Endothelial cell of umbilical vein (primary cell): ENCODE measurements around the gene PTGIR. TPM values are rescaled to one million over a fixed set of nuclear protein-coding genes. Genes with fewer than 3 reads are reported as not detected.

ENCODE experiments used
- BruUV-seq: library from RNA; stranded (reverse); fragments of 400-500 nt; replicated peaks from 2 replicates; lab custom pipeline; 2021; lab: Mats Ljungman, UMichigan
- CTCF ChIA-PET: fragments of 300-600, 350-600 bp; sonication (Branson Sonifier 250); formaldehyde crosslinking; loops from one replicate; lab custom pipeline; 2021; ENCODE audit warnings: antibody characterized with exemption, inconsistent platforms; lab: Charles Lee
- POLR2A ChIA-PET: fragments of 300-600, 350-600 bp; sonication (Branson Sonifier 250); formaldehyde crosslinking; loops from one replicate; lab custom pipeline; 2021; ENCODE audit warnings: antibody characterized with exemption, inconsistent platforms; lab: Charles Lee
- DNase-seq: peaks from one replicate; pipeline ENCODE4 v3.0.0-alpha.2; 2011; ENCODE audit warnings: low read depth, low spot score
- FAIRE-seq: peaks from 2 replicates; lab custom pipeline; 2011; peaks lifted over from hg19 to GRCh38; lab: Jason Lieb, UNC
- H2AFZ ChIP-seq: 2 replicates; pipeline ENCODE4 v1.6.0; 2012; ENCODE audit warnings: low read depth, low read length, control low read depth, inconsistent platforms
- H3K27ac ChIP-seq: 2 replicates; pipeline ENCODE4 v1.5.1; 2011; ENCODE audit warnings: low read depth, mild to moderate bottlenecking, control low read depth, low read length, moderate library complexity; ENCODE audit not compliant: insufficient read depth
- H3K27me3 ChIP-seq, 2 experiments: 2 replicates each; pipeline versions ENCODE4 v1.6.0 to v1.6.1; 2011; ENCODE audit warnings: low read length in 2 of 2, mixed read lengths in 1 of 2; ENCODE audit not compliant: control insufficient read depth in 2 of 2, insufficient read depth in 2 of 2
- H3K36me3 ChIP-seq, 2 experiments: 2 replicates in 1 of 2; 3 replicates in 1 of 2; pipeline ENCODE4 v1.5.1; 2011; ENCODE audit warnings: low read length in 2 of 2, mild to moderate bottlenecking in 1 of 2, moderate library complexity in 1 of 2; ENCODE audit not compliant: control insufficient read depth in 2 of 2, insufficient read depth in 2 of 2; ENCODE audit errors: extremely low read depth in 1 of 2
- H3K4me1 ChIP-seq: 3 replicates; pipeline ENCODE4 v1.5.1; 2011; ENCODE audit warnings: mild to moderate bottlenecking, low read length; ENCODE audit not compliant: control insufficient read depth, insufficient read depth; ENCODE audit errors: extremely low read depth
- H3K4me2 ChIP-seq: 2 replicates; pipeline ENCODE4 v1.6.1; 2011; ENCODE audit warnings: low read length, control low read depth, mixed read lengths; ENCODE audit not compliant: insufficient read depth
- H3K4me3 ChIP-seq, 3 experiments: fragments of 200-600 bp in 1 of 3; sonication (generic), shearing (Covaris generic) in 1 of 3; replicated peaks in 1 of 3; 2 replicates each; pipeline ENCODE4 v1.5.1; 2011 to 2016; ENCODE audit warnings: control low read depth in 3 of 3, low read length in 3 of 3, mild to moderate bottlenecking in 2 of 3, inconsistent platforms in 1 of 3, low read depth in 1 of 3, moderate library complexity in 1 of 3; ENCODE audit not compliant: insufficient read depth in 1 of 3
- H3K79me2 ChIP-seq: 2 replicates; pipeline ENCODE4 v1.6.0; 2012; ENCODE audit warnings: low read length, inconsistent platforms; ENCODE audit not compliant: control insufficient read depth, insufficient read depth
- H3K9ac ChIP-seq: replicated peaks from 2 replicates; pipeline ENCODE3; 2011; ENCODE audit warnings: low read length, control low read depth; ENCODE audit not compliant: insufficient read depth; ENCODE audit errors: extremely low read depth
- H3K9me1 ChIP-seq: replicated peaks from 3 replicates; pipeline ENCODE4 v1.6.0; 2011; ENCODE audit warnings: mild to moderate bottlenecking, low read length; ENCODE audit not compliant: control insufficient read depth, insufficient read depth; ENCODE audit errors: extremely low read depth
- H3K9me3 ChIP-seq: replicated peaks from 2 replicates; pipeline ENCODE4 v1.5.1; 2012; ENCODE audit warnings: low read length, inconsistent platforms; ENCODE audit not compliant: control insufficient read depth, insufficient read depth
- H4K20me1 ChIP-seq: replicated peaks from 2 replicates; pipeline ENCODE3; 2011; ENCODE audit warnings: mild to moderate bottlenecking, low read length; ENCODE audit not compliant: control insufficient read depth, insufficient read depth; ENCODE audit errors: extremely low read depth
- EZH2 ChIP-seq: IDR thresholded peaks from 2 replicates; pipeline ENCODE4 v1.6.1; 2012; ENCODE audit warnings: borderline replicate concordance, low read depth, mild to moderate bottlenecking, moderate library complexity, low read length, inconsistent platforms; ENCODE audit not compliant: severe bottlenecking
- FOS ChIP-seq: IDR thresholded peaks from 2 replicates; pipeline ENCODE4 v1.6.1; 2011; ENCODE audit warnings: mild to moderate bottlenecking, low read length, moderate library complexity, borderline replicate concordance; ENCODE audit not compliant: insufficient read depth
- GATA2 ChIP-seq: IDR thresholded peaks from 2 replicates; pipeline ENCODE4 v1.7.0; 2011; ENCODE audit warnings: low read depth, mild to moderate bottlenecking, moderate library complexity, mixed read lengths, low read length; ENCODE audit not compliant: insufficient read length, insufficient read depth
- MAX ChIP-seq: IDR thresholded peaks from 2 replicates; pipeline ENCODE4 v1.6.1; 2011; ENCODE audit not compliant: insufficient read depth, insufficient read length
- MYC ChIP-seq: IDR thresholded peaks from one replicate; pipeline ENCODE4 v1.6.1; 2011; ENCODE audit warnings: mild to moderate bottlenecking, low read depth, low read length
- POLR2A ChIP-seq: IDR thresholded peaks from 2 replicates; pipeline ENCODE4 v1.6.1; 2012; ENCODE audit warnings: low read depth, mild to moderate bottlenecking, control low read depth, low read length
- POLR2AphosphoS5 ChIP-seq: IDR thresholded peaks from 2 replicates; pipeline ENCODE4 v1.6.1; 2012; ENCODE audit warnings: low read depth, mild to moderate bottlenecking, control low read depth, low read length, moderate library complexity; ENCODE audit not compliant: insufficient read depth
- dilution Hi-C: fragments of 300-500 bp; cut with MboI; formaldehyde crosslinking; loops from one replicate; pipeline ENCODE4 v1.15.0; 2019; ENCODE audit warnings: low sequenced_read_pairs; ENCODE audit not compliant: extremely low pct_ligation_motif_present
- intact Hi-C: fragments of 100-400 bp; cut with micrococcal nuclease; formaldehyde crosslinking; loops from one replicate; pipeline ENCODE4 v1.10.0; 2022
- polyA plus RNA-seq, 4 experiments: library from polyadenylated mRNA; depleted of rRNA in 3 of 4; stranded (reverse) in 3 of 4; unstranded in 1 of 4; fragments of >200 nt; gene quantifications; 2 replicates each; pipeline versions ENCODE4 v1.2.1 to v1.2.3, GENCODE V29; 2011 to 2012; ENCODE audit warnings: missing spikeins in 1 of 4
- total RNA-seq: library from RNA; stranded (reverse); gene quantifications from 2 replicates; pipeline ENCODE4 v1.2.3, GENCODE V29; 2021
- TF ChIP-seq, protein P1 (sequence below), 2 donors: IDR thresholded peaks; 1 replicate in 1 of 2; 2 replicates in 1 of 2; pipeline ENCODE4 v1.5.1; 2011; ENCODE audit warnings: low read length in 2 of 2, mild to moderate bottlenecking in 2 of 2, moderate library complexity in 2 of 2, control low read depth in 1 of 2, inconsistent platforms in 1 of 2, low read depth in 1 of 2; ENCODE audit not compliant: insufficient read depth in 1 of 2; ENCODE audit errors: extremely low read depth in 1 of 2

Gene PTGIR
- total and polyA plus RNA-seq, 2 donors (not counting 3 experiments of a cell fraction or from before 2014, with no cell fraction given), result 0.55 to 2.7 TPM

DNA sequence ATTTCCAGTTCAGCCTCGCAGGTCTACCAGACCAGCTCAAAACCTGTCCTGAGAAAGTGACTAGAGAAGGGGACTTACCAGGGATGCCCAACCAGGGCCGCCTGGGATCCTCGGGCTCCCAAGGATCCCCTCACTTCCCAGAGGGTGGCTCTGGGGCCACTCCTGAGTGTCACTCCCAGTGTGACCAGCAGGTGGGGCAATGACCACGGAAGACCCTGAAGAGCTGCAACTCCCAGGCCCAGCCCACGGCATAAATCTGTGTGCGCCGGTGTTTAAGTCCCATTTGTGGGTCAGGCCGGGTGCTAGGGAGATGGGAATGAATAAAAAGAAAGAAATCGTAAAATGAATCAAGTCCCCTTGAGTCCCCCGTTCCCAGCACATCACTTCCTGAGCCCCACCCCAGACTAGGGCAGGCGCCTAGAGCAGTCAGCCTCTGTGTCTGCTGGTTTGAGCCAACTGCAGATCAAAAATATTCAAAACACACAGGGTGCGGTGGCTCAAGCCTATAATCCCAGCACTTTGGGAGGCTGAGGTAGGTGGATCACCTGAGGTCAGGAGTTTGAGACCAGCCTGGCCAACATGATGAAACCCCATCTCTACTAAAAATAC, 10.7 kb downstream of the PTGIR start:
- Histone ChIP-seq H4K20me1 (no peaks in the 10 kb centered on the region), H3K9me1 (no peaks in the 10 kb centered on the region), H3K27ac (no peak overlapping the region), H3K4me2 (no peak overlapping the region), H2AFZ (peak overlapping the region; percentile 39), H3K9ac (no peak overlapping the region), H3K79me2 (no peaks in the 10 kb centered on the region), H3K4me3 (no peak overlapping the region), H3K27me3 (no peaks in the 10 kb centered on the region), H3K9me3 (no peaks in the 10 kb centered on the region), H3K4me1 (peaks cover 4% of the 10 kb centered on the region), H3K36me3 (peaks cover under 1 to 12% of the 10 kb centered on the region in 2 experiments)
- ChIA-PET POLR2A (interaction anchor here (0.6 to 1.1 kb wide), 2 partner anchors 47 to 287 kb away, joined by 3 to 4 read pairs; partner anchors contain the start of gene DACT3), CTCF (interaction anchor here (0.6 to 13.9 kb wide), 25 partner anchors 8 to 664 kb away, joined by 3 to 422 read pairs (median 6); partner anchors contain the start of genes CALM3, DACT3 and PTGIR)
- intact Hi-C loops, result loop anchor here (1.0 to 2.0 kb wide), 3 partner anchors 11 to 115 kb away; no protein-coding TSS in a partner anchor
- dilution Hi-C loops, result no loop called here
- DNase-seq (peak; percentile 73), FAIRE-seq (peak; percentile 93)
- BruUV-seq, result no TSS peak
- TF ChIP-seq GATA2, result no peak
- TF ChIP-seq MYC, result no peak
- TF ChIP-seq, protein P1, sequence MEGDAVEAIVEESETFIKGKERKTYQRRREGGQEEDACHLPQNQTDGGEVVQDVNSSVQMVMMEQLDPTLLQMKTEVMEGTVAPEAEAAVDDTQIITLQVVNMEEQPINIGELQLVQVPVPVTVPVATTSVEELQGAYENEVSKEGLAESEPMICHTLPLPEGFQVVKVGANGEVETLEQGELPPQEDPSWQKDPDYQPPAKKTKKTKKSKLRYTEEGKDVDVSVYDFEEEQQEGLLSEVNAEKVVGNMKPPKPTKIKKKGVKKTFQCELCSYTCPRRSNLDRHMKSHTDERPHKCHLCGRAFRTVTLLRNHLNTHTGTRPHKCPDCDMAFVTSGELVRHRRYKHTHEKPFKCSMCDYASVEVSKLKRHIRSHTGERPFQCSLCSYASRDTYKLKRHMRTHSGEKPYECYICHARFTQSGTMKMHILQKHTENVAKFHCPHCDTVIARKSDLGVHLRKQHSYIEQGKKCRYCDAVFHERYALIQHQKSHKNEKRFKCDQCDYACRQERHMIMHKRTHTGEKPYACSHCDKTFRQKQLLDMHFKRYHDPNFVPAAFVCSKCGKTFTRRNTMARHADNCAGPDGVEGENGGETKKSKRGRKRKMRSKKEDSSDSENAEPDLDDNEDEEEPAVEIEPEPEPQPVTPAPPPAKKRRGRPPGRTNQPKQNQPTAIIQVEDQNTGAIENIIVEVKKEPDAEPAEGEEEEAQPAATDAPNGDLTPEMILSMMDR (IDR thresholded peaks at IDR 0.05; ENCODE audit: extremely low read depth in 1 of 2, insufficient read depth in 1 of 2, low read depth in 1 of 2, low read length in 2 of 2), result peak; percentile 75 to 83

DNA sequence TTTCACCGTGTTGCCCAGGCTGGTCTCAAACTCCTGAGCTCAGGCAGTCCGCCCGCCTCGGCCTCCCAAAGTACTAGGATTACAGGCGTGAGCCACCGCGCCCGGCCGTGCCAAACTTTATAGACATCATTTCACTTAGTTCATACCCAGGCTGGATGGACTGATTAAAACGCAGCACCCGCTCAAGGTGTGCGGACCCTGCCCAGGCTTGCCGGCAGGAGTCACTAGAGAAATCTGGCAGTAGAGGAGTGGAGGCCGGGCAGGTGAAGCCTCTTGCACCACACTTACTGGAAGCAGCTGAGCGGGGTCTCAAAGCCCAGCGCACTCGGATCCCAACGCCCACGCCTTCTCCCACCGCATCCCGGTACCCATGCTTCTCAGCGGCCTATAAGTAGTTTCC, 11.4 kb downstream of the PTGIR start:
- CTCF ChIA-PET, result interaction anchor here (0.5 to 13.9 kb wide), 16 partner anchors 8 to 153 kb away, joined by 3 to 422 read pairs (median 6); partner anchors contain the start of genes CALM3, DACT3 and PTGIR
- H3K9me1 ChIP-seq, result no peaks in the 10 kb centered on the region
- FAIRE-seq, result no peak

More for the DNA sequence above, 11.4 kb downstream of the PTGIR start:
- H3K4me2 ChIP-seq, result no peak overlapping the region
- peaks cover 6 to 19% of the 10 kb centered on the region in 2 experiments for H3K36me3 ChIP-seq
- H3K9me3 ChIP-seq, result no peaks in the 10 kb centered on the region
- H3K9ac ChIP-seq, result no peak overlapping the region
- H3K4me1 ChIP-seq, result peaks cover 4% of the 10 kb centered on the region
- TF ChIP-seq, protein P1 (IDR thresholded peaks at IDR 0.05; ENCODE audit: extremely low read depth in 1 of 2, insufficient read depth in 1 of 2, low read depth in 1 of 2, low read length in 2 of 2), result no peak
- TF ChIP-seq EZH2 (no peak), POLR2AphosphoS5 (no peak), FOS (no peak), MYC (no peak), MAX (no peak), POLR2A (no peak)
- H2AFZ ChIP-seq, result no peak overlapping the region
- dilution Hi-C loops (no loop called here), intact Hi-C loops (no loop called here)
- no peak overlapping the region for H3K4me3 ChIP-seq
- POLR2A ChIA-PET, result interaction anchor here (1.1 kb wide), 1 partner anchor 48 kb away, joined by 4 read pairs; the partner anchor contains the start of gene DACT3
- H3K27me3 ChIP-seq, result no peaks in the 10 kb centered on the region
- H4K20me1 ChIP-seq, result no peaks in the 10 kb centered on the region
- H3K27ac ChIP-seq, result no peak overlapping the region
- DNase-seq, result no peak
- no TSS peak for BruUV-seq
- no peaks in the 10 kb centered on the region for H3K79me2 ChIP-seq
